ENCODE results near the gene NAA80.
A peak's percentile ranks its signal among the peaks of the same experiment; 100 is the strongest.

Gene NAA80

GRCh38 chr3:50304601-50305000, 5.4 kb upstream of the NAA80 start:
- Histone ChIP-seq H2AFZ (no peak overlapping the region), H3K4me2 (ENCODE audit: low read length) (no peak overlapping the region)

GRCh38 chr3:50303013-50303815, 4.0 kb upstream of the NAA80 start, which contains the start of gene HYAL1:
HYAL1 (minus strand) TSS chr3:50303574; CDS start chr3:50302956, 618 bp downstream.
- H3K4me2 ChIP-seq (ENCODE audit: low read length), result peak within 1 kb of the TSS; percentile 89
- H3K27me3 ChIP-seq (ENCODE audit: control insufficient read depth, insufficient read depth, low read length), result no peaks in the 10 kb centered on the region
- no peak for TF ChIP-seq CTCF (IDR thresholded peaks at IDR 0.05)
- H3K36me3 ChIP-seq (ENCODE audit: control insufficient read depth, insufficient read depth, low read length), result no peaks in the 10 kb centered on the region
- peaks cover 15% of the 10 kb centered on the region for H3K4me1 ChIP-seq
- H2AFZ ChIP-seq, result no peak within 1 kb of the TSS
- H3K79me2 ChIP-seq, result peaks cover 2% of the 10 kb centered on the region
- H3K9me3 ChIP-seq (ENCODE audit: control insufficient read depth, low read length), result no peaks in the 10 kb centered on the region
- no peak within 1 kb of the TSS for H3K9ac ChIP-seq
- peak within 1 kb of the TSS; percentile 67 for H3K4me3 ChIP-seq (ENCODE audit: low read depth, low read length)
- peak within 1 kb of the TSS; percentile 42 for H3K27ac ChIP-seq

More at GRCh38 chr3:50304601-50305000, 5.4 kb upstream of the NAA80 start:
- no peak for TF ChIP-seq CTCF (IDR thresholded peaks at IDR 0.05)
- H3K79me2 ChIP-seq, result peaks cover 2% of the 10 kb centered on the region
- H3K9ac ChIP-seq, result no peak overlapping the region
- H3K4me3 ChIP-seq (ENCODE audit: low read depth, low read length), result no peak overlapping the region
- no peaks in the 10 kb centered on the region for H3K9me3 ChIP-seq (ENCODE audit: control insufficient read depth, low read length)
- H3K27me3 ChIP-seq (ENCODE audit: control insufficient read depth, insufficient read depth, low read length), result no peaks in the 10 kb centered on the region
- H3K36me3 ChIP-seq (ENCODE audit: control insufficient read depth, insufficient read depth, low read length), result no peaks in the 10 kb centered on the region
- peaks cover 8% of the 10 kb centered on the region for H3K4me1 ChIP-seq
- no peak overlapping the region for H3K27ac ChIP-seq

- H2AFZ ChIP-seq, result no peak overlapping the region
- H3K27me3 ChIP-seq (ENCODE audit: control insufficient read depth, insufficient read depth, low read length), result no peaks in the 10 kb centered on the region
- H3K36me3 ChIP-seq (ENCODE audit: control insufficient read depth, insufficient read depth, low read length), result no peaks in the 10 kb centered on the region
- peaks cover 2% of the 10 kb centered on the region for H3K79me2 ChIP-seq
- TF ChIP-seq CTCF (IDR thresholded peaks at IDR 0.05), result no peak
- H3K27ac ChIP-seq, result peak overlapping the region; percentile 30
- H3K4me1 ChIP-seq, result peaks cover 17% of the 10 kb centered on the region
- no peak overlapping the region for H3K9ac ChIP-seq
- peak overlapping the region; percentile 89 for H3K4me2 ChIP-seq (ENCODE audit: low read length)
- peak overlapping the region; percentile 67 for H3K4me3 ChIP-seq (ENCODE audit: low read depth, low read length)
- no peaks in the 10 kb centered on the region for H3K9me3 ChIP-seq (ENCODE audit: control insufficient read depth, low read length)
These were observed 3.1 kb upstream of the NAA80 start for GRCh38 chr3:50302095-50303012.

GRCh38 chr3:50300681-50301254, 1.6 kb upstream of the NAA80 start:
- Histone ChIP-seq H3K9me3 (ENCODE audit: control insufficient read depth, low read length) (no peaks in the 10 kb centered on the region), H3K9ac (no peak overlapping the region), H3K4me1 (peaks cover 17% of the 10 kb centered on the region), H3K36me3 (ENCODE audit: control insufficient read depth, insufficient read depth, low read length) (no peaks in the 10 kb centered on the region), H3K27me3 (ENCODE audit: control insufficient read depth, insufficient read depth, low read length) (no peaks in the 10 kb centered on the region), H2AFZ (no peak overlapping the region), H3K4me2 (ENCODE audit: low read length) (no peak overlapping the region), H3K79me2 (peaks cover 2% of the 10 kb centered on the region), H3K4me3 (ENCODE audit: low read depth, low read length) (no peak overlapping the region), H3K27ac (peak overlapping the region; percentile 82)
- no peak for TF ChIP-seq CTCF (IDR thresholded peaks at IDR 0.05)

Data from parathyroid adenoma (tissue), 2 donors.